ENCODE measurements around the gene STRBP.

Gene STRBP

DNA sequence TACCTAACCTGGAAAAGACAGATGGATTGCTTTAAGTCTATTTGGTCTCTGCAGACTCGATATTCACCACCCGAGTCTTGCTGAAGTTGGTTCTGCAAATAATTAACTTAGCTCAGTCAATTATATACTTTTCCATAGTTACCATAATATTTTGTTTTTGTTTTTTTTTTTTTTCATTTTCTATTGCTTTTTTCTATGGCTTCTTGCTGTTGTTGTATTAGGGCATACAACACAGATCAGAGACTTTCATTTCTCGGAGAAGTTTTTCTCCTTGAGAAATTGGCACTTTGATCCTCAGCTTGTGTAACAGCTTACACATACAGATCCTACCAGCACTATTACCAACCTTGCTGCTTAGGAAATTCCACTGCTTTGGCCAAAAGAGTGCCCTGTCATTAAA, 146.9 kb downstream of the STRBP start:
- no peak for DNase-seq

DNA sequence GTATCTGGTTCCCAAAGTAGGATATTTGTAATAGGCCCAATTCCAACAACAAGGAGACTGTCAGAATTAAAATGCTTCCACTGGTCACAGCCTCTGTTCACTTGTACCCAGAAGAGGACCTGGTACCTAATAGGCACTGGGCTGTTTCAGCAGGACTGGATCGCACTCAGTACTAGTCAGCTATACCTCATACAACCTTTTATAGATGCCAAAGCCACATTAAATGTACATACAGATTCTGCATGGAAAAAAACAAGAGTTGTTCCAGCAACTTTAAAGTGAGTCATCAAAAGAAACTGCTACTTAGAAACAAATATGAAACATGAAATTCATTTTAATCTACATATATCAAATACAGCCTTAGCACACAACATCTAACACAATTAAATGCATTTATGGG, 147.4 kb downstream of the STRBP start:
- no peak for DNase-seq

DNA sequence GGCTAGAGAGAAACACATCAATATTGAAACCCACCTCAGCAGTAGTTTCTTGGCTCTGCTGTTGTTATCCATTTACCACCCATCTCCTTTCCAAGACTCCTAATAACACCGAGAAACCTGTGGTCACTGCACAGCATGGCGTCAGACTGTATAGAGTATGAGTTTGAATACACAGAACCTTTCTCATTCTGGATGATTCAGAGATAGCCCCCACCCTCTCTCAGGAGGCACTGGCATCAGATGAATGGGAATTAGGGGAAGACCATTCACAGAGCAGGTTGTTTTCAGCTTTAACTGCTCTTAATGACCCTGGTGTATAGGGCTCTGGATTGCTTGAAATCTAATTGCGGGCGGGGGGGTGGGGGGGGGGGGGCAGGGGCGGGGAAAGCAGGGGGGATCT, 148.3 kb downstream of the STRBP start:
- DNase-seq: no peak

DNA sequence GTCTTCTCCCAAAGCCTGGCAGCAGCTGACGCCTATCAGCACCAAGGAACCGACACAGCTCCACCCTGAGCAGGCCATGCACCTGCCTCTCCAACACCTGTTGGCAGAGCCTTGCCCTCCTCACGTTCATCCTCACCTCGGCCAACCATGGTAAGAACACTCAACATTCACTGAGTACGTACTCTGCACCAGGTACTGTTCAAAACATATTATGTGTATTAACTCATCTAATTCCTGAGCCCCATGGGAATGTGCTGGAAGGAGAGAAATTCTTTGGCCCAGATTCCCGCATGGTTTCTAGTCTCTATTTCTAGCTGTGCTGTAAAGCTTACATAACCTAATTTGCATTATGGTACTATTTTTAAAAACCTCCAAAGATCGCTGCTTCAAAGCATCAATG, 148.8 kb downstream of the STRBP start:
- DNase-seq: no peak

DNA sequence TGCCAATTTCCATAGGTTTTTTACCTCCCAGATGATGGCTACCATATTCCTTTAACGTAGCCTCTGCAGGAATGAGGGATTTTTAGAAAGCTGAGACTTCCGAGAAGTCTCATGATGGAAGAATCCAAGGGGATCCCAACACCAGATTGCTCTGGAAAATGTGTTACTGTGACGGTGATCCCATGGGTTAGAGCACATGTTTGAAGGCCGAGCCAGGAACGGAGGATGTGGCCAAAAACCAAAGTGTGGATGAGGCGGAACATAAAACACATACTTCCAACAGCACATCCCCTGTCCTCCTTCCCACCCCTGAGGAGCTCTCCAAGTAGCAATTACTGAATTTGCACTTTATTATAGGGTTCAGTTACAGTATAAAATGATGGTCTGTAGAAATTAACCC, 152.3 kb downstream of the STRBP start:
- DNase-seq: no peak

DNA sequence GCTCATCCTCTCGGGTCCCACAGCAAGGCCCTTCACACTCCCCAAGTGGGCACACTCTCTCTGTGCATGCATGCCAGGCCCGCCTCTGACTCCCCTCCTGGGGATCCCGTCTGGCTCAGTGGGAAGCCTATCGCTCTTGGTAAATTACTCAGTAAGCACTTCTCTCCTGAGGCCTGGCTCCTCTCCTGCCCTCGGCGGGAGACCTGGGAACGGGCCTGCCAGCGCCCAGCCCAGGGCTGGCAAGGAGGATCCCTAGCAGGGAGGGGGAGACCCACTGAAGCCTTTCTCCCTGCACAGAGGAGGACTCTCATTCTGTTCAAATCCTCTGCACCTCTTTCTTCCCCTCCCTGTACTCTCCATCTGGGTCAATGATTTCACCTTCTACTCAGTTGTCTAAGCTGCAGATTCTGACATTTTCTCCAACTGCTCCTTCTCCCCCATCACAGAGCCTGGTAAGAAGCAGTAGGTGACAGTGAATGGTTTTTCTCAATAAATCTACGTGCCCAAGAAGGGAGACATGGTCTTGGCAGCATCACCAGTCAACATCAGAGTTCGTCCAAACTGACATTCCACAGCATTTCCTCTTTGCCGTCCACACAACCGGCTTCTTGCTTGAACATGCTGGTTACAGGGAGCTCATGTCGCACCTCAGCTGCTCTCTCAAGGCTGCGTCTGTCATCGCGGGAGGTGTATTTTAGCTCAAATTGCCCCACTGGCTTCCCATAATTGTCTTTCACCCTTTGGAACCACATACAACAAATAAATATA, 153.1 kb downstream of the STRBP start:
- no peak for DNase-seq

DNA sequence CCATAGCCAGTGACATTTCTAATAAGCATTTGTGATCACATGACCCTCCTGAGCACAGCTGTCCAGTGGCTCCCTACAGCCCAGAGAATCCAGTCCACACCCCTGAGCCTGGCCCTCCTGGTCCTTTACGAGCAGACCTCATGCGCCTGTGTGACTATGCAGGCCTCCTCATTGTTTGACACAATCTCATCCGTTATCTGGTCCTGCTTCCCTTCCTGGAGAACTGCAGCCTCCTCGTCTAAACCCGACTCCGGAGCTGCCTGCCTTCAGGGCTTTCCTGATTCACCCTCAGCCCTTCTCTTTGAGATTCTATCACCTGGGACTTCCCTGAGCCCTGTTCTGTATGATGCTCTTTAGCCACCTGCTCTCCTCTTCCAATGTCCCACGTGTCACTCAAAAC, 155.2 kb downstream of the STRBP start:
- DNase-seq: no peak

DNA sequence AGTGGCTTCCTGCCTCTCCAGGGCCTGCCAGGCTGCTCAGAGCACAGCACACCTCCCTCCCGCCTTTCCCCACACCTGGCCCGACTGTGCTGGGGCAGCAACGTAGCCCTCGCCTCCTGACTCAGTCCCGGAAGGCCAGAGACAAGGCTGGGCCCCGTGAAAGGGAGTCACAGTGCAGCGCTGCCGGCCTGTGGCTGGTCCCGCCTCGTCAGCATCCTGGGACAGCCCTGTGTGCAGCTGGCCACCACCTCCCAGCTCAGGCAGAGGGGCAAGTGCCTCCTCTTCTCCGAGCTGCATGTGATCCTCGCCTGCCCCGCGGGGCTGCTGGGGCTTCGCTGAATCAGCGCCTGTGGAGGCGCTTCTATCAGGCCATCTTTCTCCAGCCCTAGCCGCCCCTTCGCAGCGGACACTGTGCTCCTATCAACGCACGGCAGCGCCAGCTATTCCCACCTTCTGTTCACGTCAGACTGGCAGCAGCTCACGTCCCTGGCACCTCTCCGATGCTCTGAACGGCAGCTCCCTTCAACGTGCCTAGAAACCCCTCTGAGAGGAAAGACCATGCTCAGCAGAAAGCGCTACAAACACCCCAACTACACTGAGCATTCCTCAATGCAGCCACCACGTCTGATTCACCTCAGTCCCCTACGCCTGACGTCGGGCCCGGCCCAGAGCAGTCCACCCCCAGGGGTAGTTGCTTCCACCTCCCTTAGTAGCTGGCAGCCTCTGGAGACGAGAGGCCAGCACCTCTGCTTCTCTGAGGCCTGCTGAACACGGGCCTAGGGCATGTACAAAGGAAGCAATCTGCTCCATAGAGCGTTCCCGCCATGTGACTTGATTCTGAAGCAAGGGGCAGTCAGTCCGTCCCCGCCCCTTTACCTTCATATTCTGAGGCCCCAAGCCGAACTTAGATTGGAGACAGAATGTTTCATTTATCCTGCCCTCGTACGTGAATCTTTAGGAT, 156.1 kb downstream of the STRBP start:
- DNase-seq: no peak

DNA sequence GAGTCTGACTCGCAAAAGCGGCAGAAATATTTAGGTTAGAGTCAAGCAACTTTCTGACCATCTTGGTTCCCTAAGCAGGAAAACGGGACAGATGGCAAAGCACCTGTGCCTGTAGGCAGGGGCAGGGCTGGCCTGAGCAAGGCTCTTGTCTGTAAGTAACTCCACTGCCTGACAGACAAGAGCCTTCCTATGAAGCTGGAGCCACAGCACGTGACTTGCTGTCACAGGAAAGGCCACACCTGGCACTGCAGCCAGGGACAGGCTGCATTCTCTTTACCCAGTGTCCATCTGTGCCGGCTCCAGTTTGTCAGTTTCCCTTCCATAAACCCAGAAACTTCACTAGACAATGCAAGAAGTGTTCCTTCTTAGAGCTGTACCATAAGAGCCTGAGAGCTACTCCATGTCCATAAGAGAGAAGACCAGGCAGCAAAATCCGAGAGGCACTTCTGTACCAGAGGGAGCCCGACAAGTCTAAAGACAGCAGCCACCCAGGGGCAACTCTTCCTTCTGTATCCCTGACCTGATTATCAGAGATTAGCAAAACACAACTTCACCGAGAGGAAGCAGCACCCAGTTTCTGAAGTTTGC, 156.9 kb downstream of the STRBP start:
- no peak for DNase-seq

DNA sequence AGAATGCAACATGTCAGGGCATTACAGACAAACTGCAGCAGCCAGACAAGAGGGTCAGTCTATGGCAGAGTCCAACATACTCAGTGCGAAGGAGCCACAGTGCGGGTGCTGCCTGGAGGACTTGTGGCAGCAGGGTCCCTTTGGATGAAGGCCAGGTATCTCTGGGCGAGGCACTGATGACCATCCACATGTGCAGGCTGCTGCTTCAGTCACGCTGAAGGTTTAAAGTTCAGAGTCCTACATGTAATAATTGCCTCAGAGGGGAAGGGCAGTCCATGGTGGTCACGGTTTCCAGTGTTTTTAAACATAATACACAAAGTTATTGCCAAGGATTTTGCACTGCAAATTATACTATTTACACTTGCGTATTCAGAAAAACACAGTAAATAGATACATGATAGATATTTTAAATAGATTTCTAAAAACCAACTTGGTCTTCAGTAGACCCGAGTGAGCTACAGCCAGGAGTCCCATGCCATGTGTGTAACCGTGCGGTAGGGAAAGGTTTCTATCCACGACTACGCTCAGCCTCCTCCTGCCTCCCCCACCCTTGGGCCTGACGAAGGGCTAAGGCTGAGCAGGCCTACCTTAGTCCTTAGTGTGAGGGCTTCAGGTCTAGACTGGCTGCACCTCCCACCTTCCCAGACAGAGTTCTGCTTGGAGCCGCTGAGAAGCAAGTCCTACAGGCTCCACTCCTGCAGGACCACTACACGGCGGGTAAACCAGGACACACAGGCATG, 158.7 kb downstream of the STRBP start:
- DNase-seq: no peak

DNA sequence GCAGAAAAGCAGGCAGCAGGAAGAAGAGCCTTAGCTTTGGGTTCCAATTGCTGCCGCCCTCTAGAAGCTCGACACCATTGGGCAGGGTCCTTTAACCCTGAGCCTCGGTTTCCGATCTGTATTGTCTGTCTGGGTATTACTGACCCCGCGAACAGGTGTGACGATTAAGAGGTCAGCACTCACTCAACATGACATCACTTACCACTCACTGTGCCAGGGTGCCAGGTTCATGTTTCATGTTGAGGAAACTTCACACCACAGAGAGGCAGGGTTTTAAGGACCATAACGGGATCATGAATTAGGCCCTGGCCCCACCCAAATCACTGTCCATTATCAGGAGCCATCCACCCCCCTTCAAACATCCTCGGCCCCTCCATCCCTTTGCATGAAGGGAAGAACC, 159.4 kb downstream of the STRBP start:
- no peak for DNase-seq

DNA sequence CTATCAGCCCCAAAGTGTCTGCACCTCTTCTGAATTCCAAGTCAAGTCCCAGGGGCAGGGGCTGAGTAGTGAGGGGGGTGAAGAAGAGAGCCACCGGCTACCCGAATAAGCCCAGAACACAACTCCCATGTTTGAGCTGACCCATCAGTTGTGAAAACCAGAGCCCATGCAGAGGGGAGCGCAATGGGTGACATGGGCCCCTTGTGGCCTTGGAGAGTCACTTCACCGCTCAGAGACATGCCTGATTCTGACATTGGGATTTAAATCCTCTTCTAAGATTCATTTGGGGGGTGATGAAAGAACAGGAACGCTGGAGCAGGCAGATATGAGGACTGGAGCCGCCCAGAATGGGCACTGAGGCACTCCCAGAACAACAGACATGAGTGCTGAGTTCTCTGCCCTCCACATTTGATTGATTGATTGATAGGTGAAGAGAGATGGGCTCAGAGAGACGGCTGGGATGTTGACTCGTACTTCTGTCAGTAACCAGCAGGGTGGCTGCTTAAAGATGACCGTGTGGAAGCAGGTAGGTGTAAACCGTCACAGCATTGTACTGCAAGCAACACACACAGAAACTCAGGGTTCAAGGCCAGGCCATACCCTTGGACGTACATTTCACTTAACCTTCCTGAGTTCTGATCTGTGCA, 160.6 kb downstream of the STRBP start:
- DNase-seq: no peak

DNA sequence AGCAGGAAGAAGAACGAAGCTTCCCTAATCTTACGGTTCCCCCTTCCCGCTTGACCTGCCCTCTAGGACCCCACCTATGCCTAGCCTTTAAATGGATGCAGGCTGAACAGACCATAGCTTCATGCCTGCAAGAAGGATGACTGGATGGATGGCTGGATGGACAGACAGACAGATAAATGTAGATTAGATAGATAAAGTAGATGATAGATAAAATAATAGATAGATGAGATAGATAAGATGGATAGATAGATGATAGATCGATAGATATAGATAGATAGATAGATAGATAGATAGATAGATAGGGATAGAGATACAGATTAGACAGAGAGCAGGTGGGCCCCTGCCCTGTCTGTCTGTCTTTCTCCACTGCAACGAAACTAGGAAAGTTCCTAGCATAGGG, 162.9 kb downstream of the STRBP start:
- DNase-seq: no peak

DNA sequence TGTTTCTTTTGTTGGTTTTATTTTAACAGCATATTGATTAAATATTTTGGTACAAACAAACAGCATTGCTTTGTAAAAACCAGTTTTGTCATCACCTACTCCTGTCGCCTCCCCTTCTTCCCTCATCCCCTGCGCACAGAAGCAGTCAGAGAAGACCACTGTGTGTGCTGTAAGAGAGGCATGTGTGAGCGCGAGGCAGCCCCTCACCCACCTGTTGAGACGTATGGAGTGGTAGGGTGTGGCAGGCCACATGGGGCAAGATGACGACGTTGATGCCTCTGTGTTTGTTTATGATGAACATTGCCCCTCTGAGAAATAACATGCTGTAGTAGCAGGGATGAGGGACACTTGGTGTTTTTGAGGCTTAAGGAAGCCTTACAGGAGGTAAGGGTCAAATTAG, 163.6 kb downstream of the STRBP start:
- no peak for DNase-seq

DNA sequence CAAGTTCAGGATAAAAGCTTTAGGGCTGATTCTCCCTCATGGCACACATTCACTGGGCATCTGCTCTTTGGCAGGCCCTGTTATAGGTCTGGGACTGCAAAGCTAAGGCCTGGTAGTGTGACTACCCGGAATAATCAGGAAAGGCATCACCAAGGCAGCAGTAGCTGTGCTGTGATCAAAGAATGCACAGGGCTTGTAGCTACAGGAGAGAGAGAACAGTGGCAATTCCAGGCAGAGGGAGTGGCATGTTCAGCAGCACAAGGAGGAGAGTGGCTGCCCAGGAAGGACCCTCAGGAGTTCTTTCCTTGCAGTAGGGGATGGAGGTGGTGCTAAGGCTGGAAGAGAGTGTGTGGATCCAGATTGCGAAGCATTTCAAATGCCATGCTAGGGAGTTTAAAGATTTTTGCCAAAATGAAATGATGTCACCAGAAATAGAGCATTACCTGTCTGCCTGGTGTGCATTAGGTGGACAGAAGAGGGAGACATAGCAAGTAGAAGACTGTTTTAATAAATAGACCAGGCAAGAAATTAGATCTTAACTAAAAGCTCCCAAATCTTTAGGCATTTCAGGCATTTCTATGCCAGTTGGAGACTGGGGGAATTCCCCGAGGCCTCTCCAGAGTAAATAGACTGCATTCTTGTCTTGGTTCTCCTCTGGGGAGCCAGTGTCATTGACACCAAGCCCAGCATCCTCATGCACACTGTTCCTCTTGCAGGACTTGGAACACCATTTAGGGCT, 165.8 kb downstream of the STRBP start:
- DNase-seq: no peak

DNA sequence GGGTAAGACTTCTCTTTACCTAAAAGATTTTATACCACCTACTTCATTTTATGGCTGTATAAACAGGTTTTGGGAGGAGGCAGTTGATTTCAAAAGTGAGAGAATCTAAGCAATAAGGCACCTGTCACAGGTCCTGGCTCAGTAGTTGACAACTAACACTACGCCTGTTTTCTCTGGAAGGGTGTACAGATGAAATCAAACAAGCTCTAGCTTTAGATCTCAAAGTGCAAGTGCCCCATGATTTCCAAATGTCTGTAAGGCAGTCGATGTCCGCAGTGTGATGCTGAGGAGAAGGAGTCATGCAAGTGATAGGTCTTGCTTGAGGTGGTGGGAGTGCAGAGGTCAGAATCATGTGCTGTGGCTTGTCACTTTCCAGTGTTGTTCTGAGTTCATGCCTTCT, 168.8 kb downstream of the STRBP start:
- DNase-seq: no peak

DNA sequence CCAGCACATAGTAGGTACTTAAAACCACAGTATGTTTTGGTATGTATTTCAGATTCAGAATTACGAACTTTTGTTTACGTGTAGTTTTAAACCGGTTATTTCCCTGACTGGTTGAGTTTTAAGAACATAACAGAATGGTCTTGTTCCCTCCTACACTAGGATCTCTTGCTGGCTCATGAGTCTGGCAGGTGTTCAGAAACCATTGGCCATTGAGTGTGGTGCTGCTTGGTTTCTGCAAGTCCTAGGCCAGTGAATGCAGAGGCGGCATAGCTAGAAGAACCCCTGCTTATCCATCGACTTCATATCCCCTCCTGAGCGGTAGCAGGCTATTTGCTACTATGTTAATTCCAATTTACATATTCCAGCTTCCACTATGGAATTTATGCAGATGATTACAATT, 169.3 kb downstream of the STRBP start:
- DNase-seq: no peak

DNA sequence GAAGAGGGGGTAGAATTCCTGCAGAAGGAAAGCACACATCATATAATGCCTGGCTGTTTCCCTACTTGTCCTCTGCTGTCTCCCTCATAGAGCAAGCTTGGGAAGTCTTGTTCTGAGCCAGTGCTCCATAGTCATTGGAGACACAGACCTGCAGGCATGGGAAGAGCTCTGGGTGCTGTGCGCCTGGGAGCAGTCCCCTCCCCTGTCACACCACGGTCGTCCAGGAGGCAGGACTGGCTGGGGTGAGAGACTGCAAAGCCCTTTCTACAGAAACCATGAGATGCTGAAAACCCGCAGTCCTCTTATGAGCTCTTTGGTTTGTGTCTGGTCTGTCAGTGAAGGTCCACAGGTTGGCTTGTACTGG, 170.3 kb downstream of the STRBP start:
- no peak for DNase-seq

DNA sequence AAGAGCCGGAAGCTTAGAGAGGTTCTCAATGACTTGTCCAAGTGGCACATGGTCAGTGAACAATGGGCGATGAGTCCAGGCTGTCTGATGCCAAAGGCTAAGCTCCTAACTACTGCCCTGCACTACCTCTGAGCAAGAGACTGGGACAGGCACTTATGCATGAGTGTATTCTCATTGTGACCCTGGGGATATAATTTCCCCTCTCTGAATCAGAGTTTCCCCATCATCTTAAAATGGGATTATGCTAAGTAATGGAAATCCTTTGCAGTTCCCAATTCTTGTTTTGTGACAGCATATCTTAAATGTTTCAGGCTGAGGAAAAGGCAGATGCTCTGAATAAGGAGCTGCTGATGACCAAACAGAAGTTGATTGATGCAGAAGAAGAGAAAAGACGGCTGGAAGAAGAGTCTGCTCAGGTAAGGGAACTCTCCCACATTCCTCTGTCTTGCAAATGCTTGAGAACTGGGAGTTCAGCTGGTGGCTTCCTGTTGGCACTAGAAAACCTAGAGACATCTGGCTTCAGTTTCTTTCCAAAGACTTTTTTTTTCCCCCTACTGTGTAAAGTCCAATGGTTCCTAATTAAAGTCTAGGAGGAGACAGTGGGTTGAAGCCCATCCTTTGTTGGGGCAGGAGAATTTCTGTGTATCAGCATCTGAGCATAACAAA, 170.8 kb downstream of the STRBP start:
- no peak for DNase-seq

DNA sequence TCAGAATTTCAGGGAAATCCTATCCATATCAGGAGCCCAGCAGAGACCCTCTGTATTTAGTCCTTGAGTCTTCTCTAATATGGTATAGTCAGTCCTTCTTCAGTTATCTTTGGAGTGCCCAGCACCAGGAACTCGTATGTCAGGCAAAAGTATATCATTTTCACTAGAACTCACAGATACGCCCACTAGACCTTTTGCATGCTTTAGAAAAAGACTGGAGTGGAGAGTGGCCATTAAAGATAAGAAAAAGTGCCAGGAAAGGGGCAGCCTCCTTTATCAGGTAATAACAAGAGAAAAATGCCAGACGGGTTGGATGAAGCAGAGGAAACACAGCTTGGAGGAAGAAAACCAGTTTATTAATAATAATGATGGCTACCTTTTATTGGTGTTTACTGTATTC, 171.4 kb downstream of the STRBP start:
- DNase-seq: no peak

DNA sequence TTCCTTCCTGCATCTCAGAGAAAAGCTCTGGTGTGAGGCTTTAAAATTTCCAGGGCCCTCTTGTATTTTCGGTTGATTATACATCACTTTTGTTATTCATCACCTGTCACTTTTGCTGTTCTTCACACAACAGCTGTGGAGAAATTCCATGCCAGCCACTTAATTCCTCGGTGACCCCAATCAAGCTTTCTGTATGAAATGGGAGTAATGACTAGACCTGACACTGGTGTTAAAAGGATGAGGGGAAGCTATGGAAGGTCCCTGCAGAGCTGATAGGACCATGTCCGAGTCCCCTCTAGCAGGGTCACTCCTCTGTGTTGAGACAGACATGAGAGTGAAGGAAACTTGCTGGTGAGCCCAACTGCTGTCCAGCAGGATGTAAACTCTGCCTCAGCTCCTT, 175.2 kb downstream of the STRBP start:
- DNase-seq: no peak
